Measurements from ENCODE around the gene PFDN6.
A peak's percentile ranks its signal among the peaks of the same experiment; 100 is the strongest.
"Not testable (repeated sequence)": the region's sequence is repeated elsewhere in the genome, so short reads cannot be mapped to it uniquely, and the experiment has no call there.

Gene PFDN6

GRCh38 chr6:33273924-33274902 lies 15.2 kb upstream of the PFDN6 start:
- DNase-seq (ENCODE audit: low read depth): no peak

GRCh38 chr6:33275795-33276580 lies 13.4 kb upstream of the PFDN6 start:
- not testable (repeated sequence) for DNase-seq (ENCODE audit: low read depth)

- DNase-seq (ENCODE audit: low read depth): no peak
Measured at GRCh38 chr6:33276581-33276863, 12.9 kb upstream of the PFDN6 start.

- peak; percentile 74 for DNase-seq (ENCODE audit: low read depth)
Measured at GRCh38 chr6:33276864-33277662, 12.3 kb upstream of the PFDN6 start, which contains the start of gene B3GALT4. TSS of gene B3GALT4 (plus strand) at chr6:33277123. CDS start at chr6:33277420, 297 bp downstream.

DNA sequence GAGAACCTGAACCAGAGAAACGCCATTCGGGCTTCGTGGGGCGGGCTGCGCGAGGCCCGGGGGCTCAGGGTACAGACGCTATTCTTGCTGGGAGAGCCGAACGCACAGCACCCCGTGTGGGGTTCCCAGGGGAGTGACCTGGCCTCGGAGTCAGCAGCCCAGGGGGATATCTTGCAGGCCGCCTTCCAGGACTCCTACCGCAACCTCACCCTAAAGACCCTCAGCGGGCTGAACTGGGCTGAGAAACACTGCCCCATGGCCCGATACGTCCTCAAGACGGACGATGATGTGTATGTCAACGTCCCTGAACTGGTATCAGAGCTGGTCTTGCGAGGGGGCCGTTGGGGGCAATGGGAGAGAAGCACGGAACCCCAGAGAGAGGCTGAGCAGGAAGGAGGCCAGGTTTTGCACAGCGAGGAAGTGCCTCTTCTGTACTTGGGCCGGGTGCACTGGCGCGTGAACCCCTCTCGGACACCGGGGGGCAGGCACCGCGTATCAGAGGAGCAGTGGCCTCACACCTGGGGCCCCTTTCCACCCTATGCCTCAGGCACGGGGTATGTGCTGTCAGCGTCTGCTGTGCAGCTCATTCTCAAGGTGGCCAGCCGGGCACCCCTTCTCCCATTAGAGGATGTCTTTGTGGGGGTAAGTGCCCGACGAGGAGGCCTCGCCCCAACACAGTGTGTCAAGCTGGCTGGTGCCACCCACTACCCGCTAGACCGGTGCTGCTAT lies 11.6 kb upstream of the PFDN6 start:
- DNase-seq (ENCODE audit: low read depth): no peak

DNA sequence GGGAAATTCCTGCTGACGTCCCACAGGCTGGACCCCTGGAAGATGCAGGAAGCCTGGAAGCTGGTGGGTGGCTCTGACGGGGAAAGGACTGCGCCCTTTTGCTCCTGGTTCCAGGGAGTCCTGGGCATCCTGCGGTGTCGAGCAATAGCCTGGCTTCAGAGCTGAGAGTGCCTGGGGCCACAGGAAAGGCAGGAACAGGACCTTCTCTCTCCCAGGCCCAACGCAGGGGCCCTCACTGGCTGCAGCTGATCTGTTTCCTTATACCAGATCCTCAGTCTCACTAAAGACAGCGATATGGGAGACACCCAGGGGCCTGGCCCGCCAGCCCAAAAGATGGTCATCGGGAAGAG lies 11.0 kb upstream of the PFDN6 start:
- DNase-seq (ENCODE audit: low read depth): no peak

- DNase-seq (ENCODE audit: low read depth): no peak
Measured at GRCh38 chr6:33278810-33279209, 10.6 kb upstream of the PFDN6 start.

- no peak for DNase-seq (ENCODE audit: low read depth)
Measured at GRCh38 chr6:33279257-33279695, 10.1 kb upstream of the PFDN6 start.

DNA sequence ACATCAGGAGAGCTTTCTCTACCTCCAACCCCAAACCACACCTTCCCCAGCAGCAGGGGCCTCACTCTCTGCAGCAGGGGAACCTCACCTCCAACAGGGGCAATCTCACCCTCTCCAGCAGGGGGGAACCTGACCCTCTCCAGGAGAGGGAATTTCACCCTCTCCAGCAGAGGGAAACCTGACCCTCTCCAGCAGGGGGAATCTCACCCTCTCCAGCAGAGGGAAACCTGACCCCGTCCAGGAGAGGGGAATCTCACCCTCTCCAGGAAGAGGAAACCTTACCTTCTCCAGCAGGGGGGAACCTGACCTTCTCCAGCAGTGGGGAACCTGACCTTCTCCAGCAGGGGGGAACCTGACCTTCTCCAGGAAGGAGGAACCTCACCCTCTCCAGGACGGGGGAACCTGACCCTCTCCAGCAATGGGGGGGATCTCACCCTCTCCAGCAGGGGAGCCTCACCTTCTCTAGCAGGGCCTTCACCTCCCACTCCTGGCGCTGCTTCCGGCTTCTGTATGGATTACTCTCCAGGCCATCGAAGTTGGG lies 9.4 kb upstream of the PFDN6 start:
- DNase-seq (ENCODE audit: low read depth): no peak

- no peak for DNase-seq (ENCODE audit: low read depth)
Measured at GRCh38 chr6:33280539-33280938, 8.9 kb upstream of the PFDN6 start.

GRCh38 chr6:33285214-33285613 lies 4.2 kb upstream of the PFDN6 start:
- DNase-seq (ENCODE audit: low read depth): not testable (repeated sequence)

DNA sequence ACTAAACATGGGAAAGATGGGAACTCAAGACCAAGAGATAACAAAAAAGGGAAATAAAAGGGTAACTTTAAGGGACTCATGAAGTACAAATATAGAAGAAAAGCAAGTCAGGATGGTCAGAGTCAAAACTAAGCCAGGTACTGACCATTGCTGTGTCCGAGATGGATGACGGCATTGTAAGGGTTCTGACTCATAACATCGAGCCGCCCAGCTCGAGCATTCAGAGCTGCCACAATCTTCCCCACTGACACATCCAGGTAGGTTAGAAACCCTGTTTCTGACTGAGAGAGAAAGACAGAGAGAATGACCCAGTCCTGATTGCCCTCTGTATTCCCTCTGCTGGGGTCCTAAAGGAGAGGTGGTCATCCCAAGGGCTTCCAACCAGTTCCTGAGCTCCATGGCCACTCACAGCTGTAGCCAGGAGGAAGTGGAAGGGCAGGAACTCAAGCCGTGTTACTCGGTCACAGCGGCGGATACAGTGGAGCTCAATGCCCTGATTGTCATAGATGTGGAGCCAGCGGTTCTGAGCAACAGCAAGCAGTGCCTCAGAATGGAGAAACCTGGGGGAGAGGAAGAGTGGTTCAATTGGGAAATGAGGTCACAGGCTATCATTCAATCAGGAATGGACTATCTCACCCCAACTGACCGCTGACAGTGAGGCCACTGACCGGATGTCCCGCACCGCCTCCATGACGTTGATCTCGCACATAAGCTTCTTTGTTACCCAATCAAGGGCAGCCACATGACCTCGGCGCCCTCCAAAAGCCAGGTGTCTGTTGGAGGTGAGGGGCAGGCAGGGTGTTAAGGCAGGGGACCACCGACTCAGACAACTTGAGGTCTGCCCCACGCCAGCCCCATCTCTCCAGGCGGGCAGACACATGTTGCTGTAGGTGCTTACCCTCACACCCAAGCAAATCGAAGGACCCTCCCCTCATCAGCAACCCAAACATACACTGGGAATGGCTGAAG lies 2.2 kb upstream of the PFDN6 start:
- no peak for DNase-seq (ENCODE audit: low read depth)

DNA sequence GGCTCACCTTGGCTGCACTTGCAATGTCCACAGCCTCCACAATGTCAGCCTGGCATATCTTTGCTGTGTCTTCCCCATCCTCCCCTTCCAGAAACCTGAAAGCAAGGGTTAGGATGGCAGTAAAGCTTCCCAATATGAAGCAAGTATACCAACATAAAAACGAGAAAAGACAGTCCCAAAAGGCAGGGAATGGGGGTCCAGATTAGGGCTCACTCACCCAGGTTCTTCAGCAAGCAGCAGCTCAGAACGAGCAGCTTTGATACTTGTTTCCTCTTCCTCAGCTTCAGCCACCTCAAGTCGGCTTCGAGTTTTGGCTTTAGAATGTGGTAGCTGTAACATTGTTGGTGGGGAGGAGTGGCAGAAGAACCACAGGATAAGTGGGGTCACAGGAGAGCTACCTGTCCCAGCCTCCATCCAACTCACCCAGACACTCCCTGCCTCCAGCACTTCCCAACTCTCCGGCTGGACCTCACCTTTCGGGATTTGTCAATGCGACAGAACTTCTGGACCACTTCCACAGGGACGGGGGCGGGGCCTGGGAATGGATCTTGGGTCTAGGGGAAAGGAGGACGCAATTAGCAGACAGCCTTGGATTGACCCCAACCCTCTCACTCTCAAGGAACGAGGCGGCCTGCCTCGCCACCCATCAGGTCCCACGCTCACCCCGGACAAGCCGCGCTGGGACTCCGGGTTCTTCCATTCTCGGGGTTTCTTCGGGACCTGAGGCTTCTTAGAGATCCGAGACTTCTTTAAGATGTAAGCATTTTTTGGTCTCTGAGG lies 1.1 kb upstream of the PFDN6 start:
- no peak for DNase-seq (ENCODE audit: low read depth)

DNA sequence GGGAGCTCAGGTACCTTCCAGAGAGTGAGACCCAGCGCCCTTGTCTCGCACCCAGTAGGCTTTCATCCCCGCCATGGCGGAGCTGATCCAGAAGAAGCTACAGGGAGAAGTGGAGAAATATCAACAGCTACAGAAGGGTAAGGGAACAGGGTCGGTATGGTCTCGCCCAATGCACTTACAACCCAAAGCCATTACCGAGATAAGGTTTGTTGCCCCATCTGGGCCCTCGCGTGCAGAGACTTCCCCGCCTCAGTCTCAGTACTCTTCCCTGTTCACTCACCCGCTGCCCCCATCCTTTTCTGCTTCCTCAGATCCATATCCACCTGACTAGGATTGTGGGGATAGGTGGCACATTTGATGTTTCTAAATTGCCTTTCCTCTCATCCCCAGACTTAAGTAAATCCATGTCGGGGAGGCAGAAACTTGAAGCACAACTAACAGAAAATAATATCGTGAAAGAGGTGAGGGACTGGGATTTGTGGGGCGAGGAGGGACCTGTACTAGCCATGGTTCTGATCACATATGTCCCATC lies 449 bp downstream of the PFDN6 start:
- DNase-seq (ENCODE audit: low read depth): no peak

- DNase-seq (ENCODE audit: low read depth): no peak
Measured at GRCh38 chr6:33290459-33290858, 1.1 kb downstream of the PFDN6 start.

DNA sequence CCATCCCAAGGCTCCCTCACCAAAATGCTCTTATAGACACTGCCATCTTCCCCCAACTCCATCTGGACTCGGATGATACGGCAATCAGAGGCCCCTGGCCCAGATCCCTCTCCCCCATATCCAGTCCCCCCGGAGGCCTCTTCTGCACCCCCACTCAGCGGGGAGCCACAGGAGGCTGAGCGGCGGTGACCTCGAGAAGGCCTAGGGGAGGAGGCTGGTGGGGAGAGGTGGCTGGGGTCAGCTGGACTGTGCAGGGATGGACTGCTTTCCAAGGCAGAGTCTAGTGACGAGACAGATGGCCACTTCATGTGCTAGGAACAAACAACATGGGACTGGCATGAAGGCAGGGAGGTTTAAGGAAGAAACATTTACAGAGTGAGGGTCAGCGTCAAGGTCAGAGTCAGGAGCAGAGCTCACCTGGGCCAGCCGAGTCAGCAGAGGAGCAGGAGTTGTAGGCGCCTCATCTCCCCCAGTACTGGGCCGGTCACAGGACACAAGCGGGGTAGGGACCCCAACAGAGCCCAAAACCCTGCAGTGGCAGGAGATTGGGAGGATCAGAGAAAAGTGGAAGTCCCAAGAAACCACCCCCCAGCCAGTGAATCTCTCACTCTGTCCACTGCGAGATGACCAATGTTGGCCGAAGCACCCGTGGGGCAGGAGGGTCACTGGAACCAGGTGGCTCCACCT lies 3.7 kb downstream of the PFDN6 start:
- DNase-seq (ENCODE audit: low read depth): no peak

DNA sequence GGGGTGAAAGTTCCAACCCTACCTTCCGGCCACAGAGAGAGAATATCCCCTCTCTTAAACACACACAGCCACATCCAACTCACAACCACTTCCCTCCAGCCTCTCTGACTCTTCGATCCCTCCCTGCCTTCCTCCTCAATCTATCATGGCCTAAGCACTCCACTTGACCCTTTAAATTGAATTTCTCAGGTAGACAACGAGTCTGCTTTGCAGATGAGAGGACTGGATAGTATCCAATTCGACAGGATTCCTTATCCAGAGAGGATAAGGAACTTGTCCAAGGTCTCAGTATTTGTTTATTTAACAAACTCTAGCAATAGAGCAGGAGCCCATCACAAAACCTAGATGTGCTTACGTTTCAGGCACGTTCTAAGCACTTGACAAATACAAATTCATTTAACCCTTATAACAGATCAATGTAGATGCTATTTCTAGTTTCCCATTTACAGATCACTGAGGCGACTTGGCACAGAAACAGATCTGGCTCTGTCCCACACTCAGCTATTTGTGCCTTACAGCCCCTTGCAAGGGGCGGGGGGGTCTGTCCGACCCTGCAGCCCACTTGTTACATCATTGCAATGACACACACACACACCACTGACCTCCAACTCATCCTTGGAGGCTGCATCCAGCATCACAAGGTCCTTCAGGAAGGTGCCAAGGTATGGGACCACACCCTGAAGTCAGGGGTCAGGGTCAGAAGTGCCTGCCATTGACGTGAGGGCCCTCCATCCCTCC lies 4.9 kb downstream of the PFDN6 start:
- DNase-seq (ENCODE audit: low read depth): no peak
